Right kidney (tissue), 9 donors: ENCODE measurements around the gene KLHL14.
"Not testable (repeated sequence)": the region's sequence is repeated elsewhere in the genome, so short reads cannot be mapped to it uniquely, and the experiment has no call there.

Experiments
- DNase-seq: peaks from one replicate; pipeline ENCODE4 v3.0.0-alpha.2; 2016
- long read RNA-seq, 8 donors: transcript quantifications; one replicate each; lab custom pipeline, GENCODE V29; 2026

The KLHL14 gene
- long read RNA-seq, donor 1 = 0 reads
- long read RNA-seq, donor 2 = 0 reads
- long read RNA-seq, donor 3 = 0 reads
- long read RNA-seq, donor 4 = 0 reads
- long read RNA-seq, donor 5, full-length matches to known transcripts = 1 of 8 reads
- long read RNA-seq, donor 5, partial matches to known transcripts = 7 of 8 reads
- long read RNA-seq, donor 5, other reads (novel, unspliced or antisense) = 0 of 8 reads
- long read RNA-seq, donor 6, partial matches to known transcripts = 8 of 8 reads
- long read RNA-seq, donor 6, other reads (novel, unspliced or antisense) = 0 of 8 reads
- long read RNA-seq, donor 7 = 0 reads
- long read RNA-seq, donor 8 = 0 reads

GRCh38 chr18:32772581-32773381 is at the start of gene KLHL14:
KLHL14 (minus strand) TSS chr18:32773023; CDS start chr18:32770591, 2,432 bp downstream.
- peak; percentile 68 for DNase-seq

- no peak for DNase-seq
Observed at GRCh38 chr18:32822197-32822596, 49.4 kb upstream of the KLHL14 start.

GRCh38 chr18:32815881-32816280 is 43.1 kb upstream of the KLHL14 start:
- DNase-seq = no peak

- DNase-seq = no peak
Observed at GRCh38 chr18:32812342-32812741, 39.5 kb upstream of the KLHL14 start.

GRCh38 chr18:32810314-32810713 is 37.5 kb upstream of the KLHL14 start:
- no peak for DNase-seq

GRCh38 chr18:32805354-32805753 is 32.5 kb upstream of the KLHL14 start:
- DNase-seq = no peak

- DNase-seq = peak; percentile 16
Observed at GRCh38 chr18:32804134-32804888, 31.5 kb upstream of the KLHL14 start.

- DNase-seq = no peak
Observed at GRCh38 chr18:32803568-32803967, 30.7 kb upstream of the KLHL14 start.

- DNase-seq = peak; percentile 44
Observed at GRCh38 chr18:32802591-32803451, 30.0 kb upstream of the KLHL14 start.

GRCh38 chr18:32801228-32801627 is 28.4 kb upstream of the KLHL14 start:
- peak; percentile 20 for DNase-seq

- DNase-seq = no peak
Observed at GRCh38 chr18:32798209-32798960, 25.6 kb upstream of the KLHL14 start.

- DNase-seq = not testable (repeated sequence)
Observed at GRCh38 chr18:32794667-32795066, 21.8 kb upstream of the KLHL14 start.

- no peak for DNase-seq
Observed at GRCh38 chr18:32779010-32779409, 6.2 kb upstream of the KLHL14 start.

GRCh38 chr18:32777049-32777448 is 4.2 kb upstream of the KLHL14 start:
- no peak for DNase-seq

GRCh38 chr18:32776561-32776960 is 3.7 kb upstream of the KLHL14 start:
- DNase-seq = no peak

- no peak for DNase-seq
Observed at GRCh38 chr18:32775628-32776027, 2.8 kb upstream of the KLHL14 start.

- DNase-seq = no peak
Observed at GRCh38 chr18:32773382-32773712, 524 bp upstream of the KLHL14 start.

GRCh38 chr18:32771871-32772580 is 797 bp downstream of the KLHL14 start:
- peak; percentile 72 for DNase-seq

GRCh38 chr18:32771169-32771751 is 1.6 kb downstream of the KLHL14 start:
- DNase-seq = peak; percentile 69

GRCh38 chr18:32770666-32771168 is 2.1 kb downstream of the KLHL14 start:
- DNase-seq = no peak
